Measurements from ENCODE around the gene RPS6KA5.
"Not testable (repeated sequence)": the region's sequence is repeated elsewhere in the genome, so short reads cannot be mapped to it uniquely, and the experiment has no call there.

The RPS6KA5 gene

DNA sequence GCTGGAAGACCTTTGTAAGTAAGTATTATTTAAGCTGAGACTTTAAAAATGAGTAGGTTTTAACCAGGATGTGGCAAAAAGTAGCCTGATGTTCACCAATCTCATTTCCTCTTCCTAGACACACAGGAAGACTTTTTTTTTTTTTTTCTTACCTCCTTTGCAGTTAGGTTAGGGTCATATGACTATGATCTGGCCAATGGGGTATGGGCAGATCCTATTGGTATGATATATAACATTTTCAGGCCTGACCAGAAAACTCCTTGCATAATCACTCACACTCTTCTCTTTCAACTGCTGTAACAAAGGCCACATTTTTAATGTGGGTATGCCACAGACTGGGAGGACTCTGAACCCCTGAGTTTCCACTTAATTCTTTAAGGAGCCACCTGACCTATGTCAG is 2.7 kb upstream of the RPS6KA5 start:
- no peak for DNase-seq

DNA sequence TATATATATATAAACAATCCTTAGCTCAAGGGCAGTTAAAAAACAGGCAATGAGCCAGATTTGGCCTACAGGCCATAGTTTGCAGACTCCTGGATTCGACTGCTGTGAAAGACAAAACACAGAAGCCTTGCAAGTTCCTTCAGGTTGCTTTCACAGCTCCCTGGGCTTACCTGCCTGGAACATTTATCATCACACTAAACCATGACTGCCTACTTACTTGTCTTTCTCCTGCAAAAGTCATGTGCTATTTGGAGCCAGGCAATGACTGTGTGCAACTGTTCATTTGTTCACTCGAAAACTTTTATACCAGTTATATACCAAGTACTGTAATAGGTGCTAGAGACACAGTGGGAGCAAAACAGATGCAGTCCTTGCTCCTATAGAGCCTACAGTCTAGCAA is 2.2 kb upstream of the RPS6KA5 start:
- no peak for DNase-seq

DNA sequence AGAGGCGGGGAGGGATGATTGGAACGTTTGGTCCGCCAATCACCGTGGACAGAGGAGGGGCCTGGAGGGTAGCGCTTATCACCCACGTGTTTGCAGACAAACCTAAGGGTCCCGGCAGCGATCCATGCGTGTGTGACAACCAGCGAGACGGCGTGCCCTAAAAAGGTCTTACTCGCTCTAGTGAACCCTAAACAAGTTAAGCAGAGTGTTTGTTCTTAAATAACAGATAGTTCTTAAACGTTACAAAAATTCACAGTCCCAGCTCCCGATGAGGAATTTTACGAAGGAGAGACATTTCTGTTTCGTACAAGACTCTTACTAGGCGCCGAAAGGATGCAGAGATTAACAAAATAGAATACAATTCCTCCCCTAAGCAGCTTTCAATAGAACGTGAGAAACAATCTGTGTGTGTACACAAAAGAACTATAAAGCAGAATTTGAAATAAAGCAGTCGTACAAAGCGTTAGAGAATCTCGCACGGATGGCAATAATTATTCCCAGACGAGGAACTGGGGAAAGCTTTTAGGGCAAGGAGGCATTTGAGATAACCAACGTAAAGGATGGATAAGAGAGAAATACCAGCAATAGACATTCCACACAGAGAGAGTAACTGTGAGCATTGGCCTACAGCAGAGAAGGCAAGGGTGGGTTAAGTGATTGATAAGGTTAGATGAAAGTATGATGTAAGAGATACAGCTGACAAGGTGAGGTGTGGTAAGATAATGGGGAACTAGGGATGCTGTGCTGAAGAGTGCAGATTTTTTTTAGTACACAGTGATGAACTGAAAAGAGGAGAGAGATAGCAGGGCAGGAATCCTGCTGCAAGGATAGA is 831 bp upstream of the RPS6KA5 start:
- no peak for DNase-seq

DNA sequence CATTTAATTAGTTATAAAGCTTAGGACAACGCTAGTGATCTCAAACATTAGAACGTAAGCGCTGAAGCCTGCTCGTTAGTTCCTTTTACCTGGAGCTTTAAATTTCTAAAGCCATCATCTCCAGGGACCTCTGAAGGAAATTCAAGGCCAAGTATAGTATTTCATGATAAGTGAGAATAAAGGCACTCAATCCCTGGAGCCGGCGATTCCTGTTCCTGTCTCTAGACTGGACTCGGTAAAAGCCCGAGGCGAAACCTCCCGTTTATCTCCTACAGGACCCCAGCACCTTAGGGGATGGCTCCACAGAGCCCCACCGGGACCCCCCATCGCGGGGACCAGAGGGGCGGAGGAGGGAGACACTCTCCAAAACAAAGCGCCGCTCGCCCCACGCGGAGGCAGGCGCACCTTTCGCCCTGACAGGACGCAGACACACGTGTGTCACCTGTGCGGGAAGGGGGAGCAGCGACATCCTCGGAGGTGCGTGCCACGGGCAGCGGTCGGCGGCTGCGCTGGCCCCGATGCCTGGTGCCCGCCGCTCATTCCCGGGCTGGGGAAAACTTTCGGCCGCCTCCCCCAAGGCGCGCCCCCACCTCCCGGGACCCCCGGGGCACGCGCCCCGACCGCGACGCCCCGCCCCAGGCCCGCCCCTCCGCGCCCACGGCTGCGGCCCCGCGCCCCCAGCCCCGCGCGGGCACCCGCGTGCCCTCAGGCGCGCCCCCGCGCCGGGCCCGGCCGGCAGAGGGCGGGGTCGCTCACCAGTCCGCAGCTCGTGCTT is 678 bp downstream of the RPS6KA5 start:
- DNase-seq = peak; percentile 52

DNA sequence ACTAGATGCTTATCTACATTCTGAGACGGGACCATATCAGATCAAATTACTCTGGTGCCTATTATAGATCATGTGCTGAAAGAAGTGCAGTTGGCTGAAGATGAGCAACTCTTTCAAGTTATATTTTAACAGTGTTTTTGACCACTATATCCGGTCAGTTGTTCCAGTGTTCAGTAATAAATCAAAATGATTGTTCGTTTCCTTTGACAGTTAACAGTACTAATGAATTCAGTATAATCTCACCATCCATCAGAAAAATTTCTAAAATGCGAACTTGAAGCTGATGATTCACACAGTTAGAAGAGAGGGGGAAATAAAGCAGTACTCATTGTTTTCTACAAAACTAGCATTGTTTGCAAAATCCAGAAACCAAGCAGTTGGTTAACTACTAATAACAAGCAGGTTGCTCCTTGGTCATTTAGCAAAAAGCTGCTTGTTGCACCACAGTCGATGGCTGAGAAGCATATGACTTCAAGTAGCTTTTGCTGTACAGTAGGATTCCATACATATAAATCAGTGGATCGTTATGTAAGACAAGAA is 2.3 kb downstream of the RPS6KA5 start:
- no peak for DNase-seq

DNA sequence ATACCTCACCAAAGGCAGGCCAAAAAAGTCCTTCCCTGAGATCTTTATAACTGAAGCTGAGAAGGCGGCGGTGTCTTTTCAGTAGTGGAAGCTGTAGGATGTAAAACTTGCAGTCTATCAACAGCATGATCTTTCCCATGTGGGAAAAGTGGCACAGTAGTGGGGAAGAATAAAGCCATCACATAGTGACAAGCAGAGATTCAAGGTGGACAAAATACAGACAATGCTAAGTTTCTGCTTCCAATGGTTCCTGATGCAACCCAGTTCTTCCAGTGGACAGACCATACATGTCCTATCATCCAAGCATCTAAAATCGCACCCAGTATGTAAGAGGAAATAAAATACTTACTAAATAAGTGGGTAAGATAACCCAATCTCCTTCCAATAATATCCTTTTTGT is 4.1 kb downstream of the RPS6KA5 start:
- no peak for DNase-seq

DNA sequence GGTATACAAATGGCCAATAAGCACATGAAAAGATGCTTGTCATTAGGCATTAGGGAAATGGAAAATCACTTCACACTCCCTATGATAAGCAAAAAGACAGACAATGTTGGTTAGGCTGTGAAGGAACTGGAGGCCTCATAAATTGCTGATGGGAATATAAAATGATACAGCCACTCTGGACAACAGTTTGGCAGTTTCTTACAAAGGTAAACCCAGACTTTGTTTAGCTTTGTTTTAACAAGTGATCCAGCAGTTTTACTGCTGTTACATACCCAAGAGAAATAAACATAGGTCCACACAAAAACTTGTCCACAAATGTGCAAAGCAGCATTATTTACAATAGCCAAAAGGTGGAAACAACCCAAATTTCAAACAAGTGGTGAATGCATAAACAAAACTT is 5.4 kb downstream of the RPS6KA5 start:
- DNase-seq = no peak

DNA sequence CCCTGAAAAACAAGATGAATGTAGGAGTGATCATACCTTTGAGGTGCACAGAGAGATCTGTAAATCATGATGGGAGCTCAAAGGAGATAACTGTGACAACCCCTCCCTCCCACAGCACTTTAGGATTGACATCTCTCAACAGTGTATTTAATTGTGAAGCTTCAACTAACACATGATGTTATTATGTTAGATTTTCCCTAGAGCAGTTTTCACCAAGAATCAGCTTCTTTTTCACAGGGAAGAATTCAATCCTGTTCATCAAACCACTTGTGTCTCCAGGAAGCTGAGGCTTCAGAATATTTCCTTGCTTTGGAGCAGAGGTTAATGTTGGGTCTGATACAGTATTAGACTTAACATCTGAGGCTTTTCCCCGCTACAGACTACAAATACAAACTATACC is 11.8 kb downstream of the RPS6KA5 start:
- DNase-seq = no peak

DNA sequence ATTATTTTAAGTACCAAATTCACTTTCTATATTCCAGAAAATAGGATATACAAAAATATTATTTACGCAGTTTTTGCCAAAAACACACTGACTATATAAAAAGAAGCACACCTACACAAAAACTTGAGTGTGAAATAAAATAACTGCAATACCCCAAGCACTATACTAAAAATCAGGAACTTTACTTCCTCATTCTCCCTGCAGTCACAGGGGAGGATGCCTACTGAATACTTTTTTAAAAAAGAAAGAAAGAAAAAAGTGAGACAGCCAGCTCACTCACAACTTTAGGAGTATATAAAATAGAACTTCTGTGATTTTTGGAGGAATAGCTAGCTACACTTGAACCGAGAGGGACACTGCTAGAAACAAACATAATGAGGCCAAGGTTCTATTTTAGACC is 12.2 kb downstream of the RPS6KA5 start:
- no peak for DNase-seq

DNA sequence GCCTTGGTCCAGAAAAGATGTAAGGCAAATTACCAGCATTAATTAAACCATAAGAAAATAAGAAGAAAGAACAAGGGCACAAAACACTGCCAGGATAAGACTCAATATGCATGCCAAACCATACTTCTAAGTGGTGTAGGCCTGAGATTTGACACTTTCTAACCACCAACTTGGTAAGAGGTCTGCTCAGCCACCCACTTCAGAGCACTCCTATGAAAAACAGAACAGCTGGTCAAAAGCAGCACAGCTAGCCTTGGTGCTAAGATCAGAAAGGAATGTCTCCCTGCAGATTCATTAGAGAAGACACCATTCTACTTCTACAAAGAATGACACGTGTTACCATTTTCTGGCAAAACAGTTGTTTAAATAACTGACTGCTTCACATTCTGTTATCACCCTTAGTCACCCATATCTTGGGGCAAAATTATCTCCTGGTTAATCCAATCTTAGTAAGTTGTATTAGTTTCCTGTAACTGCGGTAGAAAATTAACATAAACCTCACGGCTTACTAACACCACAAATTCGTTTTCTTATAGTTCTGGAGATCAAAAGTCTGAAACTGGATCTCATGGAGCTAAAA is 13.2 kb downstream of the RPS6KA5 start:
- no peak for DNase-seq

DNA sequence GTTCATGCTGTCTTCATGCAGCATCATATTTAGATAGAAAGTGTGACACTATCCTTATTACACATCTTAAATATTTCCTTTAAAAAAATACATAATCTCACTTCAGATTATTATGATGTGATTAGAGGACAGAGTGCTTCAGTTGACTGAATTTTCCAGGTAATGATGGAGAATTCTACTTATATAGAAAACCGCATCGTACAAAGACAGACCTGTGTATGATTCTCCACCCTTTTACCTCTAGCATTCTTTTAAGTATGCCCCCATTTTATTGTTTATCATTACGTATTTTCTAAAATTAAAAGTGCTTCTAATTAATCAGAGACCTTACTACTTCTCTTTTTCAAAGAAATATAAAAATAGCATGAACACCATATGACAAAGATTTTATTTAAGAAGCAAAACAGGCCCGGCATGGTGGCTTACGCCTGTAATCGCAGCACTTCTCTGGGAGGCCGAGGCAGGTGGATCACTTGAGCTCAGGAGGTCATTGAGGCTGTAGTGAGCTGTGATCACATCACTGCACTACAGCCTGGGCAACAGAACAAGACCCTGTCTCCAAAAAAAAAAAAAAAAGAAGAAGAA is 13.9 kb downstream of the RPS6KA5 start:
- no peak for DNase-seq

DNA sequence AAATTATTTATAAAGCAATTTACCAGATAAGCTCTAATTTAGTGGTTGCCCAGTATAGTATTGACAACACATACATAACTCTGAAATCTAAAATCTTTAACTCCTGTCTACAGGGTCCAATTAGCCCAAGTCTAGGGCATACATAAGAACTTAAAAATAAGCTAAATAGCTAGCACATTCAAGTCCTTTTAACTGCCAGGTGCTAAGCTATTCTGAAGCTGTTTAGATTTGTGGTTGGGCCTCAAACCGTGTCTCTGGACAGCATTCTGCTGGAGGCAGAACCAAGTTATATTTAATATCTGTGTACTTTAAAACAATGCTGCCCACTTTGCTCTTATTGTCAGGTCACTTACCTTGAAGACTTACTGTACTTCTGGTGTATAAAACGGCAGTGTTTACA is 19.0 kb downstream of the RPS6KA5 start:
- DNase-seq = no peak

DNA sequence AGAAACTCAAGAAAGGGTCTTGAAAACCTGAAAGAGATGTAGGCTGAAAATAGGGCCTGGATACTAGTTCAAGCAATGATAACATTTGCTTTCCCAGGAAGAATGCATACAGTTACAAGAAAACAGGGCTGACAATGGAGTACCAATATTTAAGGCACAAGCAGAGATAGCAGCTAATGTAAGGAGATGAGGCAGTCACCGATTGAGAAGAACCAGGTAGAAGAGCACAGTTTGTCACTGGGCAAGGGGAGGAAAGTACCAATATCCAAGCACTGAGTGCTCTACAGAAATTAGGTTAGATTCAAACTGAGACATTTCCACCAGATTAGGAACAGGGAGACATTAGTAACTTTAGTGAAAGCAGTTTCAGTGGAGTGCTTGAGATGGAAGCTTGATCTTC is 19.9 kb downstream of the RPS6KA5 start:
- no peak for DNase-seq

DNA sequence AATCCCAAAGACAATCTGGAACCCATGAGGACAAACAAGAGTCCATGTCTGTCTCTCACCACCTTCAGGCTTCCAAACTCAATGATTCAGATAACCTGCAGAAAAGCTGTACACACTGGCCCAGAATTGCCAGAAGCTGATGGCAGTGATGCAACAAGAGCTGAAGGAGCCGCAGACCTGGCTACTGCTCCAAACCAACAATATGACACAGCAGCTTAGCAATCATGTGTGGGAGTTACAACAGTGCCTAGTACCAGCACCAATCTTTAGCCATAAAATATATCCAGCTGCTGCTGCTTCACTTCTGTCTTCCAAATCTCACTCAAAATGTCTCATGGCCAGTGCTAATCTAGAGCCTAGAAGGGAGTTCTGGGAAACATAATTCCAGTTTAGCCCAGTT is 22.0 kb downstream of the RPS6KA5 start:
- no peak for DNase-seq

DNA sequence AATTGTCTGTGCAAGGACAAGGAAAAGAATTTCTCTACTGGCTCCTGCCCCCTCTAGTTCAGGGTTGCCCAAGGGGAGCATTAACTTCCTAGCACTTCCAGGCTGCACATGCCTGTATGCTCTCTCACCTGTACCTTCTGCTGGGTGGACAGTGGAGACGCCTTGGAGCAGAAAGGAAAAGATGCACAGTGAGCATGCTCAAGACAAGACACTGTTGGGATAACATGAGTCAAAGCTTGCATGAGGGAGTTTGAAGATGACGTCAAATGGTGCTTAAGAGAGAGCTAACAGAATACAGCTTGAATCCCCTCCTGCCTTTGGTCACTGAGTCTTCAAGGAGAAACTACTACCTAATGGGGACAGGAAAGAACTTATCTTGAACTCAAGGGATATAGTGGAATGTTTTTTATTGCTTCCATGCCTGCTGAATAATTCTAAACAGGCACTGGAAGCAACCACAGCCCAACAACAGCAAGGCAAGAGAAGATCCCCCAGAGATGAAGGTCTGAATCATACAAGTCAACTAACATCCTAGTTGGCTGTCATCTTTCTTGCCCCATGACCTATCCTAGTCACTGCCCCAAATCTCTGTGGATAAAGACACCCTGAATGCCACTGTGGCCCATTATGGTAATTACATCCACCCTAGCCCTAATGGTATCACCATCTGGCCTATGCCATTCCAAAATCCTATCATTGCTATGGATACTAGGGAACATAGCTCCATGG is 23.5 kb downstream of the RPS6KA5 start:
- no peak for DNase-seq

DNA sequence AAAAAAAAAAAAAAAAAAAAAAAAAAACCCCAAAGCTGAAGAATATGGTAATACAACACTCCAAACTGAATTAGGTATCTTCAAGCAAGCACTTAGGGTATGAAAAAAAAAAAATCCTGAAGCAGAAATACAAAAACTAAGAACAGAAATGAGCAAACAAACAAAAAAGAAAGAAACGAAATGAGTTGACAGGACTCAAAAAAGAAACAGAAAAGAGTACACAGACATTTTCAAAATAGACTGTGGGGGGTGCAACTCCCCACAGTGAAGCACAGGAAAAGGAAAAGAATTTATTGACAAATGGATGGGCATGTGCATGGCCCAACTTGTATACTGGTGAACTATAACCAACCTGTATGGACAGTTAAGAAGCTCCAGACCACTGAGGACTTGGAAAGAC is 24.6 kb downstream of the RPS6KA5 start:
- no peak for DNase-seq

DNA sequence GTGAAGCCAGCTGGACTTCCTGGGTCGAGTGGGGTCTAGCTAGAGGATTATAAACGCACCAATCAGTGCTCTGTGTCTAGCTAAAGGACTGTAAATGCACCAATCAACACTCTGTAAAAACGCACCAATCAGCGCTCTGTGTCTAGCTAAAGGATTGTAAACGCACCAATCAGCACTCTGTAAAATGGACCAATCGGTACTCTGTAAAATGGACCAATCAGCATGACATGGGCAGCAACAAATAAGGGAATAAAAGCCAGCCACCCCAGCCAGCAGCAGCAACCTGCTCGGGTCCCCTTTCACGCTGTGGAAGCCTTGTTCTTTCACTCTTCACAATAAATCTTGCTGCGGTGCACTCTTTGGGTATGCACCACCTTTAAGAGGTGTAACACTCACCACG is 26.1 kb downstream of the RPS6KA5 start:
- DNase-seq = not testable (repeated sequence)

DNA sequence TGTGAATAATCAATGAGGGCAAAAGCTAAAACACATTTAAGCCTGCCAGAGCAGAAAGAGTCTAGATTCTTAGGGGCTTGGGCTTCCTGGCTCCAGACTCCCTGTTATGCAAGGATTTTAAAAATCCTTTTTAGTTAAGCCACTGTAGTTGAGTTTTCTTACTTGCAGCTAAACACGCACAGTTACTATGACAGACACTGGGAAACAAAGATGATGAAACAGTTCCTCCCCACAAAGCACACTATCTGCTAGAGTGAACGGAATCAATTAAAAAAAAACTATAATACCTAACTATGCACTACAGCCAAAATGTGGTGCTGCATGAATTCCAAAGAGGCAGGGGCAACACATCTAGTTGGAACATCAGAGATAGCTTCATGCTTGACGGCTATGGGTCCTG is 28.2 kb downstream of the RPS6KA5 start:
- no peak for DNase-seq

DNA sequence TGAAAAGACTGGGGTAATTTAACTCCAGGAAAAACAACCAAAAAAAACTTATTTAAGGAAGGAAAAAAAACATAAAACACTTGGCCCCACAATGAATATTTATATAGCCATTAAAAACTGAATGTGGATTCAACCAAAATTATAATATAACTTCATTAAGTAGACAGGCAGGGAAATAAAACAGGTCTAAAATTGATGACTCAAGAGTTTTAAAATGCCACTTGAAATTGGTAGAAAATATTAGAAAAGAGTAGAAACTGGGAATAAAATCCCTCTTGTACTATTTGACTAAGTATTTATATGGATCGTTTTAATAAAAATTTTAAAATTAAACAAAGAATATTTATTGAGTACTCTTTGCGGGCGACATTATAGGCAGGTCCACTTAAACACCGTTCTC is 28.8 kb downstream of the RPS6KA5 start:
- no peak for DNase-seq

DNA sequence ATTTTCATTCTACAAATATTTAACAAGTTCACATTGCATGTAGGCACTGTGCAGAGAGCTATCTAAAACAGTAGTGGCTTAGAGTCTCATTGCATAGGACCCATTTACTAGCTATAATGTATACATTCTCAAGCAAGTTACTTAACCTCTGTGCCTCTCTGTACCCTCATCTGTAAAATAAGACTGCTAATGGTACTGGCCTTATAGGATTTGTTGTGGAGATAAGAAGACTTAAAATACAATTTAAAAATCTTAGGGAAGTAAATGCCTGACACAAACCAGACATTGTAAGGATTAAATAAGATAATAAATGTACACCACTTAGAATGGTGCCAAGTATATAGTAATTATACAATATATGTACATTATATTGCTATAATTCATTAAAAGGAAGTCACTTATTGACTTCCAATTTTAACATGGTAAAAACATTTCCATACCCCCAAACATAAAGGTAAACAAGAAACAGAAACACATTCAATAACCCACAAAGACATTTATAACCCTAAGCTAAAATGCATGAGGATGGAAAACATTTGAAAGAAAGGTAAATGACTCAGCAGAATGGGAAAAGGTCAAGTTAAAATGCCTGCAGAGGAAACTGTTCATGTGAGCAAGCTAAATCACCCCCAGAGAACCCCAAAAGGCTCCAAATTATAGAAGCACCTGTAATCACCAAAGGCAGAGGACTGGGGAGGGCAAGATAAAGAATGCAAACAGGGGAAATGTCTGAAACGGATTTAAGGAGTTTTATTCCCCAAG is 30.8 kb downstream of the RPS6KA5 start:
- no peak for DNase-seq

DNA sequence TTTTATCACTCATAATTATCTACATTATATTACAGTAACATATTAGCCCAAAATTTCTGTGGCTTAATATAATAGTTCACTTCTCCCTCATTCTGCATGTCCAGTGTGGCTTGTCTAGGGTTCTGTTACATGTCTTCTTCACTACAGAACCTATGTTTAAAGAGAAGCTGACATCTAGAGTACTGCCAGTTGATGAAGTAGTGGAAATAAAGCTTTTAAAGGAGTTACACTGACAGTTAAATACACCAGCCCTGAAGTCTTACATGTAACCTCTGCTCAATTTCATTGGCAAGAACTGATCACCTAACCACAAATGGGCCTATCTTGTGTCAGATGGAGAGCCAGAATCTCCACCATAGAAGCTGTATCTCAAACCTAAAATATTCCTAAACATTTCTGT is 32.9 kb downstream of the RPS6KA5 start:
- no peak for DNase-seq

DNA sequence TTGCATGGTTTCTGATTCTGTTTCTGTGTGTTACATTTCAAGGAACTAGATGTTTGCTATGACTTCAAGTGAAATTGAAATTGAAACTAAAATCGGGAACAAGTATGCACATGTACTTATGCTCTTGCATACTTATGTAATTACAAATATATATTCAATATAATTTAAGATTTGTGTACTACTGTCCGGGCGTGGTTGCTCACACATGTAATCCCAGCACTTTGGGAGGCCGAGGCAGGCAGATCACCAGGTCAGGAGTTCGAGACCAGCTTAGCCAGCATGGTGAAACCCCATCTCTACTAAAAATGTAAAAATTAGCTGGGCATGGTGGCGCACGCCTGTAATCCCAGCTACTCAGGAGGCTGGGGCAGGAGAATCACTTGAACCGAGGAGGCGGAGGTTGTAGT is 37.8 kb downstream of the RPS6KA5 start:
- peak; percentile 17 for DNase-seq

All from stimulated activated CD4-positive, alpha-beta T cell treated with anti-CD3 and anti-CD28 coated beads, Interleukin-12 subunit alpha, Interleukin-12 subunit beta, amount 100 ng/mL, for 4 hours (primary cell).